Dendritic cell treated with granulocyte-macrophage colony-stimulating factor and Interleukin-4, amounts not matched to agents 40 ng/mL and 50 ng/mL, for 4 days (primary cell): ENCODE results near the gene SCG5.
"Not testable (repeated sequence)": the region's sequence is repeated elsewhere in the genome, so short reads cannot be mapped to it uniquely, and the experiment has no call there.

Experiments
- H3K27ac Mint-ChIP-seq: one replicate; pipeline ENCODE4 v1.8.0; 2022; ENCODE audit warnings: mild to moderate bottlenecking, mixed read lengths
- H3K27me3 Mint-ChIP-seq: one replicate; pipeline ENCODE4 v1.8.0; 2022; ENCODE audit warnings: mild to moderate bottlenecking, mixed read lengths
- H3K36me3 Mint-ChIP-seq: one replicate; pipeline ENCODE4 v1.8.0; 2022; ENCODE audit warnings: low read depth, mixed read lengths
- H3K4me1 Mint-ChIP-seq: one replicate; pipeline ENCODE4 v1.8.0; 2022; ENCODE audit warnings: low read depth, mixed read lengths
- H3K4me3 Mint-ChIP-seq: one replicate; pipeline ENCODE4 v1.8.0; 2022; ENCODE audit warnings: mild to moderate bottlenecking, moderate library complexity, mixed read lengths
- H3K9me3 Mint-ChIP-seq: one replicate; pipeline ENCODE4 v1.8.0; 2022; ENCODE audit warnings: mixed read lengths
- intact Hi-C: fragments of 100-400 bp; cut with micrococcal nuclease; formaldehyde crosslinking; loops from one replicate; pipeline ENCODE4 v1.15.0; 2022

SCG5 gene

DNA sequence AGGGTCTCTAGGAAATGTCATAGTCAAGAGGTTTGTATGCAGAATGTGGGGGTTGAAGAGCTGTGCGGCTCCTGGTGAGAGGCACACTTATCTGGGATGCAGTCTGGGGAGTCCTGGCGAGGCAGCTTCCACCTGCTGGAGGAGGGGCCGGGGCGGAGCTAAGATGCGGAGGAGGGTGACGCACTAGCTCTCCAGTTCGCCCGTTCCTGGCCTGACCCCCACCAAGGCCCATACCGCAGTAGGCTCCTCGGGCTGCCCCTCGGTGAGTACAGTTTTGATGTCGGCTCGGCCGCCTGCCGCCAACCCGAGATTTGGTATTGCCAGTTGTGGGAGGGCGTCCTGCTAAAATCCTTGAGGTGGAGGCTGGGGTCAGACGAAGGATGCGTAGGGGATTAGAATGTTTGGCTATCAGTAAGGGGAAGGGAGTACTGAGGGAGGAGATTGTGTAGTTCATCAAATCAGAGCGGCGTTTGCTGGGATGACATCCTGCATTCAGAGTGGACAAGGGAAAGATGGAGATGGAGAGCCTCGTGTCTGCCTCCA lies at the start of gene SCG5:
Gene SCG5, plus strand, starts transcription at position 194 of the 543 bp plus-strand sequence. CDS start 1,883 bp downstream, outside the sequence.
- intact Hi-C loops, result no loop called here
- peaks cover 3% of the 10 kb centered on the region for H3K36me3 Mint-ChIP-seq
- H3K27me3 Mint-ChIP-seq, result peaks cover 9% of the 10 kb centered on the region
- no peaks in the 10 kb centered on the region for H3K9me3 Mint-ChIP-seq
- H3K27ac Mint-ChIP-seq, result no peak within 1 kb of the TSS
- peak within 1 kb of the TSS; percentile 6 for H3K4me3 Mint-ChIP-seq
- peaks cover 6% of the 10 kb centered on the region for H3K4me1 Mint-ChIP-seq

GRCh38 chr15:32593151-32593550 lies 48.4 kb upstream of the SCG5 start, which contains the start of gene GOLGA8N:
GOLGA8N (plus strand) TSS chr15:32593456.
- H3K9me3 Mint-ChIP-seq, H3K27ac Mint-ChIP-seq, H3K4me1 Mint-ChIP-seq, intact Hi-C loops, H3K4me3 Mint-ChIP-seq, H3K36me3 Mint-ChIP-seq, H3K27me3 Mint-ChIP-seq: not testable (repeated sequence)

DNA sequence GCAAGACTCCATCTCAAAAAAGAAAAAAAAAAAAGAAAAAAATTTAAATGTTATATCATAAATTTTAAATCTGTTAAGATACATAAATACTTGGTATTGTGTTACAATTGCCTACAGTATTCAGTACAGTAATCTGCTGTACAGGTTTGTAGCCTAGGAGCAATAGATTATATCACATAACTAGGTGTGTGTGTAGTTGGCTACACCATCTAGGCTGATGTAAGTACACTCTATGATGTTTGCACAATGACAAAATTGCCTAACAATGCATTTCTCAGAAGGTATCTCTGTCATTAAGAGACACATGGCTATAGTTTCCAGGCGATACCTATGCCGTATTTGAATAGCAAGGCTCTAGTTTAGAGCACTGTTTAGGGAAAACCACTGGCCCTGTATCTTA lies 32.0 kb upstream of the SCG5 start:
- intact Hi-C loops, result not testable (repeated sequence)

DNA sequence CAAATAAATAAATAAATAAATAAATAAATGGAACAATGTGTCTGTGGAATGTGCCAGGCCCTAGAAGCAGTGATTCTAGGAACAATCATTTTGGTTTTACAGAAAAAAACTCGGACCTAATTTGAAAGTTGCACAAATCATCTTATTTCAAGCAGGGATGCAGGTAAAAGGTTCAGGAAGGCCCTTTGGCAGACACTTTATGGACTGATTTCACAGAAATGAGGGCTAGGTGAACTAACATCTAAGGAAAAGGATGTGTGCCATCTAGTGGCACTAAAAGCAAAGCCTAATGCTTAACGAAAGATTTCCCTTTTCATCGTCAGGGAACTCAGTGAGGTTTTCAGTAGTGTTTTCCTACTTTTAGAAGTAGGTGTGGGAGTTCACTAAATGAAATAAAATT lies 30.8 kb upstream of the SCG5 start:
- H3K36me3 Mint-ChIP-seq, result peaks cover 23% of the 10 kb centered on the region
- H3K4me1 Mint-ChIP-seq, H3K27me3 Mint-ChIP-seq, H3K4me3 Mint-ChIP-seq, H3K27ac Mint-ChIP-seq, H3K9me3 Mint-ChIP-seq, intact Hi-C loops: not testable (repeated sequence)

More for the DNA sequence above, 32.0 kb upstream of the SCG5 start:
- not testable (repeated sequence) for H3K4me3 Mint-ChIP-seq, H3K9me3 Mint-ChIP-seq, H3K27ac Mint-ChIP-seq, H3K4me1 Mint-ChIP-seq, H3K27me3 Mint-ChIP-seq
- peaks cover 16% of the 10 kb centered on the region for H3K36me3 Mint-ChIP-seq

GRCh38 chr15:32614712-32615050 lies 26.8 kb upstream of the SCG5 start:
- H3K27me3 Mint-ChIP-seq, intact Hi-C loops, H3K36me3 Mint-ChIP-seq, H3K9me3 Mint-ChIP-seq: not testable (repeated sequence)
- Mint-ChIP-seq H3K4me1 (peaks cover 16% of the 10 kb centered on the region), H3K27ac (peak overlapping the region; percentile 76), H3K4me3 (peak overlapping the region; percentile 94)

DNA sequence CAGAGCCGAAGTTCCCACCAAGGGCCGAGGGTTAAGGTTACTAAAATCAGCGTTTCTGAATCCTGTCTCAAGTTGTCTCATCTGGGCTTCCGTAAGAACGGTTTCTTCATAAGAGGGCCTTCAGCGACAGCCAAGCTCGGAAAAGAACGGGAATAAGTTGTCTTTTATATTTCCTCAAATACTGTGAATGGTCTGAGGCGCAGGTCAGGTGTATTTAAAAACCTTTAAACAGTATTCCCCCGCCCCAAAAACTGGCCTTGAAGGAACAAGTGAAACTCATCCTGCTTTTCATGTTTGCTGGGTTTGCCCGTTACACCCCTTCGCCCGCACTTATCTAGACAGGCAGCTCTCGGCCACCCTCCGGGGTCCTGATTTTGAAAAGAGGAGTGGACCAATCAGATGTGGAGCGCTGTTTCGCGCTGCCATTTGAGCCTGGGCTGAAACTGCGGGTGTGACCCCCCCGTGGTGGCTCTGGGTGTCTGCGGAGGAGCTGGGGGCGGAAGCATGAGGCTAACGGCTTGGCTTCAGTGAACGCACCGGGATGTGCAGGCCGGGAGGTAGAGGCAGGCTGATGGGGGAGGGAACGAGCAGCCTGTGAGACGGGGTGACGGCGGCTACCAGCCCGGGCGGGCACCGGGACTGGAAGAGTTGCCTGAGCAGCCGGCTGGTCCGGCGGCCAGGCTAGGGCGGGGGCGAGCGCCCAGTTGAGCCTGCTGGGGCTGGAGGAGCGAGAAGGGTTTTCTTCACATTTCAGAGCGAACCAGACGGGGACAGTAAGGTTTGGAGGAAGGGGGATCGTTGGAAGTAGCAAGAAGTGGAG lies 26.2 kb upstream of the SCG5 start, which contains the start of gene ARHGAP11A:
Gene ARHGAP11A, plus strand, starts transcription at position 454 of the 820 bp plus-strand sequence. CDS start 708 bp downstream, outside the sequence.
- intact Hi-C loops, H3K36me3 Mint-ChIP-seq, H3K9me3 Mint-ChIP-seq, H3K27me3 Mint-ChIP-seq: not testable (repeated sequence)
- Mint-ChIP-seq H3K4me3 (peak within 1 kb of the TSS; percentile 94), H3K4me1 (peaks cover 16% of the 10 kb centered on the region), H3K27ac (peak within 1 kb of the TSS; percentile 94)

DNA sequence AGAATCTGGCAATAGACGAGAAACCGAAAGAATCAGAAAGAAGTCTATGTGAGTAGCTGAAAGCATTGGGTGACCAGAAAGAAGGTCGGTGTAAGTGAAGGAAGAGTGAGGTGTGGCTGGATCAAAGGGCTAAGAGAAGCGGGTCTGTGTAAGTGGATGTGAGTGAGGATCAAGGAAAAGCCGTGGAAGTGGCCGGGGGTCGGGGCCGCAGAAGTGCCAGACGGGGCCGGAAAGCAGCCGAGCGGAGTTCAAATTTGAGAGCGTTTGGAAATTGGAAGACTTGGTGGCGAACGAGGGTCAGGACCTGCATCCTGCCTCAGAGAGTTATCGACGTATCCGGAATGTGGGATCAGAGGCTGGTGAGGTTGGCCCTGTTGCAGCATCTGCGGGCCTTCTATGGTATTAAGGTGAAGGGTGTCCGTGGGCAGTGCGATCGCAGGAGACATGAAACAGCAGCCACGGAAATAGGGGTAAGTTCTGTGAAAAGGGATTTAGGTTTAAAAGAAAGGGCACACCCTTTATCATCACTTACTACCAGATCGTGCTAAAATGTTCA lies 25.6 kb upstream of the SCG5 start:
- H3K27me3 Mint-ChIP-seq, H3K36me3 Mint-ChIP-seq, intact Hi-C loops, H3K9me3 Mint-ChIP-seq: not testable (repeated sequence)
- Mint-ChIP-seq H3K27ac (peak overlapping the region; percentile 76), H3K4me1 (peaks cover 16% of the 10 kb centered on the region), H3K4me3 (peak overlapping the region; percentile 94)

DNA sequence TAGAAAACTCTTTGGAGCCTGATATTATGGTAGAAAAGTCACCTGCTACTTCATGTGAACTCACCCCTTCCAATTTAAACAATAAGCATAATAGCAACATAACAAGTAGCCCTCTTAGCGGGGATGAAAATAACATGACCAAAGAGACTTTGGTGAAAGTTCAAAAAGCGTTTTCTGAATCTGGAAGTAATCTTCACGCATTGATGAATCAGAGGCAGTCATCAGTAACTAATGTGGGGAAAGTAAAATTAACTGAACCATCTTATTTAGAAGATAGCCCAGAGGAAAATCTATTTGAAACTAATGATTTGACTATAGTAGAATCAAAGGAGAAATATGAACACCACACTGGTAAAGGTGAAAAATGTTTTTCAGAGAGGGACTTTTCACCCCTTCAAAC lies 5.1 kb upstream of the SCG5 start:
- H3K9me3 Mint-ChIP-seq, result no peaks in the 10 kb centered on the region
- H3K36me3 Mint-ChIP-seq, result peaks cover 20% of the 10 kb centered on the region
- peaks cover 3% of the 10 kb centered on the region for H3K27me3 Mint-ChIP-seq
- no peak overlapping the region for H3K27ac Mint-ChIP-seq
- H3K4me3 Mint-ChIP-seq, result no peak overlapping the region
- H3K4me1 Mint-ChIP-seq, result peaks cover under 1% of the 10 kb centered on the region
- intact Hi-C loops, result no loop called here

- H3K27ac Mint-ChIP-seq, result no peak overlapping the region
- peaks cover 9% of the 10 kb centered on the region for H3K27me3 Mint-ChIP-seq
- H3K36me3 Mint-ChIP-seq, result peaks cover 20% of the 10 kb centered on the region
- H3K9me3 Mint-ChIP-seq, result no peaks in the 10 kb centered on the region
- intact Hi-C loops, result no loop called here
- no peak overlapping the region for H3K4me3 Mint-ChIP-seq
- peaks cover 6% of the 10 kb centered on the region for H3K4me1 Mint-ChIP-seq
These were observed 4.5 kb upstream of the SCG5 start for GRCh38 chr15:32636908-32637567.

- H3K4me1 Mint-ChIP-seq, result peaks cover 6% of the 10 kb centered on the region
- intact Hi-C loops, result no loop called here
- H3K27ac Mint-ChIP-seq, result no peak overlapping the region
- no peak overlapping the region for H3K4me3 Mint-ChIP-seq
- H3K36me3 Mint-ChIP-seq, result peaks cover 20% of the 10 kb centered on the region
- H3K9me3 Mint-ChIP-seq, result no peaks in the 10 kb centered on the region
- H3K27me3 Mint-ChIP-seq, result peaks cover 9% of the 10 kb centered on the region
These were observed 3.8 kb upstream of the SCG5 start for GRCh38 chr15:32637704-32638103.

GRCh38 chr15:32642667-32643435 lies 1.3 kb downstream of the SCG5 start:
- Mint-ChIP-seq H3K4me3 (no peak overlapping the region), H3K36me3 (no peaks in the 10 kb centered on the region), H3K9me3 (no peaks in the 10 kb centered on the region), H3K4me1 (peaks cover 6% of the 10 kb centered on the region), H3K27me3 (peaks cover 9% of the 10 kb centered on the region), H3K27ac (no peak overlapping the region)
- intact Hi-C loops, result no loop called here

DNA sequence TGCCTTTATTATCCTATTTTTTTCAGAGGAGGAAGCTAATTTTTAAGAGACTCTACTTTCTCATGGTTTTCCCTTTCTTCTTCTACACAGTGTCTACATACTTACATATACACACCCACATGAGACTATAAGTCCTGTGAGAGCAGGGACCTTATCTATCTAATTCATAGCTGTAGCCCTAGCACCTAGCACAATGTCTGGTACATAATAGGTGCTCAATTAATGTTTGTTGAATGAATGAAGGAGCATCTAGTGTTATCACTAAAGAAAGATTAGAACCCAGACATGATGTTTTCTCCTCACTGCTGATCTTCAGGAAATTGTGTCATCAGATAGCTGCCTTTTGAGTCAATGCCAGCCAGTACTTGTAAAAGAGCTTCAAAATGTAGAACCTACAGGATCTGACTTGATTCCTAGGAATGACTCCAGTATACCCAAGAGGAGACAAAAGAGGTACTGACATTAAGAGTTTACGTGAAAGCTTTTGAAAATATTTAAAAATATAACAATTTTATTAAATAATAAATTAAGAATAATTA lies 2.5 kb downstream of the SCG5 start:
- Mint-ChIP-seq H3K36me3 (peaks cover 4% of the 10 kb centered on the region), H3K27ac (no peak overlapping the region), H3K27me3 (peaks cover 9% of the 10 kb centered on the region), H3K4me1 (peaks cover 6% of the 10 kb centered on the region), H3K4me3 (no peak overlapping the region), H3K9me3 (no peaks in the 10 kb centered on the region)
- intact Hi-C loops, result no loop called here

- H3K4me3 Mint-ChIP-seq, result no peak overlapping the region
- H3K36me3 Mint-ChIP-seq, result peaks cover 4% of the 10 kb centered on the region
- H3K4me1 Mint-ChIP-seq, result peaks cover 6% of the 10 kb centered on the region
- H3K27me3 Mint-ChIP-seq, result peaks cover 7% of the 10 kb centered on the region
- no peaks in the 10 kb centered on the region for H3K9me3 Mint-ChIP-seq
- no peak overlapping the region for H3K27ac Mint-ChIP-seq
- intact Hi-C loops, result no loop called here
These were observed 4.8 kb downstream of the SCG5 start for GRCh38 chr15:32646291-32646690.
